Renal cortex interstitium (tissue), 15 donors: ENCODE data around the gene CDKL5. TPM values are rescaled to one million over a fixed set of nuclear protein-coding genes. Genes with fewer than 3 reads are reported as not detected.
"Not testable (repeated sequence)": the region's sequence is repeated elsewhere in the genome, so short reads cannot be mapped to it uniquely, and the experiment has no call there.

Experiments used
- DNase-seq, 11 donors: peaks; one replicate each; pipeline ENCODE4 v3.0.0-alpha.2; 2013; ENCODE audit warnings: low read depth in 9 of 11, low spot score in 4 of 11; ENCODE audit errors: extremely low read depth in 1 of 11
- long read RNA-seq, 16 experiments: transcript quantifications; one replicate each; lab custom pipeline, GENCODE V29; 2026
- polyA plus RNA-seq, 3 donors: library from polyadenylated mRNA; unstranded; fragments of 120-200 nt; gene quantifications; one replicate each; pipeline ENCODE4 v1.2.1, GENCODE V29; 2013; ENCODE audit not compliant: insufficient read length in 3 of 3

CDKL5 gene
- polyA plus RNA-seq = 10 to 100 TPM; 12.4 to 16.8 (median 15.8) TPM
- long read RNA-seq, donor 1 = 0 reads
- long read RNA-seq, donor 2 = 0 reads
- long read RNA-seq, donor 3 = 0 reads
- long read RNA-seq, donor 4, partial matches to known transcripts = 0 of 1 reads
- long read RNA-seq, donor 4, other reads (novel, unspliced or antisense) = 0 of 1 reads
- long read RNA-seq, donor 5, partial matches to known transcripts = 6 of 6 reads
- long read RNA-seq, donor 5, other reads (novel, unspliced or antisense) = 0 of 6 reads
- long read RNA-seq, donor 6, partial matches to known transcripts = 0 of 1 reads
- long read RNA-seq, donor 6, other reads (novel, unspliced or antisense) = 0 of 1 reads
- long read RNA-seq, donor 7, partial matches to known transcripts = 0 of 1 reads
- long read RNA-seq, donor 7, other reads (novel, unspliced or antisense) = 0 of 1 reads
- long read RNA-seq, donor 8 = 0 reads
- long read RNA-seq, donor 9 = 0 reads
- long read RNA-seq, donor 10 = 0 reads
- long read RNA-seq, donor 11 = 0 reads
- long read RNA-seq, donor 12 = 0 reads
- long read RNA-seq, donor 13, partial matches to known transcripts = 0 of 1 reads
- long read RNA-seq, donor 13, other reads (novel, unspliced or antisense) = 0 of 1 reads
- long read RNA-seq, donor 14 = 0 reads
- long read RNA-seq, donor 15 = 0 reads
- long read RNA-seq, donor 16, partial matches to known transcripts = 7 of 8 reads
- long read RNA-seq, donor 16, other reads (novel, unspliced or antisense) = 0 of 8 reads

DNA sequence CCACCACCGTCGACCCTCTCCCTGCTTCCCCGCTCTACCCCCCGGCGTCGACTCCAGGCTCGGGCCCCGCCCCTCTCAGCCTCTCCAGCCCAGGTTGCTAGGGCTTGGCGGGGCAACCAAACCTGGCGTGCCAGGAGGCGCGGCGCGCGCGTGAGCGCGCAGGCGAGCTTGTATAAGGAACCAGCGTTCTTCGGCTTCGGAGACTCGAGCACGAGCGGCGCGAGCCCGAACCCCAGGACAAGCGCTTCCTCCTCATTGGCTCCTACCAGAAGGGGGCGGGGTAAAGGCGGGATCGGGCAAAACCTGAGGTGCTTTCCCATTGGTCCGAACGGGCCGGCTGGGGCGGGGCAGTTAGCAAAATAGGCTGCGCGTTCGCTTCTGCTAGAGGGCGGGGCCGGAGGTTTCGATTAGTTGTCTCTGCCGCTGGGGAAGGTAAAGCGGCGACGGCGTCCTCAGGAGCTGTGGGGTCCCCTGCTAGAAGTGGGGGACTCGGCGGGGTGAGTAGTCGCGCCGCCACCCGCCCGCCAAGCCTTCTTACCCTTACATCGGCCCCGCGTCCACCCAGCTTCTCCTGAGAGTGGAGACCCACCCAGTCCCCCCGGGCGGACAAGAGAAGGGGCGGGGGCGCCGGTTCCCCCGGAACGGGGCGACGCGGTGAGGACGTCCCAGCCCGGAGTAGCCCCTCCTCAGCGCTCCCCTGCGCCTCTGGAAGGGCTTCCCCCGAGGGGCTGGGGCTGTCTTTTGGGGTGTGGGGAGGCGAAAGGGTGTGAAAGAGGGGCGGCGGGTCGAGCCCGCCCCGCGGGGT, at the start of gene CDKL5:
TSS of gene CDKL5 (plus strand) at position 410 of the 805 bp plus-strand sequence. CDS start 81,489 bp downstream, outside the sequence.
- DNase-seq = peak; percentile 87 to 95 (median 92)

DNA sequence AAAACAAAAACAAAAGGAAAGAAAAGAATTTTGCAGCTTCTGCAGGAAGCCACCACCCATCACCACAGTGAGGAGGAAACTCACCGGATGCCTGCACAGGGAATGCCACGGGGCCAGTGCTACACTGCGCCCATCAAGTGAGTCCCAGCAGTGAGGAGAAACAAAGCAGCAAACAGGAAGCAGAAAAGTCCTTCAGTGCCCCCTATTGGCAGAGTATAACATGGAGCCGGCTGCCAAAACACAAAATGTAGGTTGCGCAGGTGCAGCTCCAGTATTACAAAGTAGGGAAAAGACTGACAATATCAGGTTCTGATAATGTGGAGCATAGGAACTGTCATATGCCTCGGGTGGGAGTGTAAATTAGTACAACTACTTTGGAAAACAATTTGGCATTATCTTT, 47.6 kb upstream of the CDKL5 start:
- peak in 3 of 11 donors; percentile 2 to 13 (median 9) for DNase-seq

DNA sequence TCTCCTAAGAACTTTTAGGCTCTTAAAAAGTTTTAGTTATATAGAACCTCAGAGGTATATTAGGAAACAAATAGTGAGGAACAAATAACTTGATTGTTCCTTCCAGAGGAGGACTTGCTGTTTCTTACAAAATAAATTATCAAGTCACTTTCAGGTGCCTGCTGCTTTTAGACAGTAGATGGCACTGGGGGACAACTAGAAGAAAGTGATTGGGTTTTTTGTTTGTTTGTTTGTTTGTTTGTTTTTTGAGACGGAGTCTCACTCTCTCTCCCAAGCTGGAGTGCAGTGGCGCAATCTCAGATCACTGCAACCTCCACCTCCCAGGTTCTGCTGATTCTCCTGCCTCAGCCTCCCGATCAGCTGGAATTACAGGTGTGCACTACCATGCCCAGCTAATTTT, 35.4 kb upstream of the CDKL5 start:
- no peak for DNase-seq

DNA sequence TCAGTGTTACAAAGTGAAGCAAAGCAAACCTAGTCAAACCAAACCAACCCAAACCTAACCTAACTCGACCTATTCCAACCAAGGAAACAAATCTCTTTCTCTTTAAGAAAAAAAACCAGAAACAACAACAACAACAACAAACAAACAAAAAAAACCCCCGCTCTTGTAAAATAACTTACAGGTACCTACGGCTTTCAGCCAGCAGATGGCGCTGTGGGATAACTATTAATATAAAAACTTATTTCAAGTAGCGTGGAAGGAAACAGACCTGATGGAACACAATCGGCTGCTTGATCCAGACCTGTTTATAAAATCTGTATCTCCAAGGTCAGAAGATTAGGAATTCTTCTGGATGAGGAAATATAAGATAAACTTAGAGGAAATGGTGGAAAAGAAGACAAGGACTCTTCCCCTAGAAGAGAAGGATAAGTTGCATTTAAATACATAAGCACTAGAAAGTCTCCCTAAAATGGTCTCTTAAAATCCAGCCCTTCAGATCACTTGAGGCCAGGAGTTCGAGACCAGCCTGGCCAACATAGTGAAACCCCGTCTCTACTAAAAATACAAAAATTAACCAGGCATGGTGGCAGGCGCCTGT, 34.4 kb upstream of the CDKL5 start:
- peak in 7 of 11 donors; percentile 23 to 45 (median 26) for DNase-seq

DNA sequence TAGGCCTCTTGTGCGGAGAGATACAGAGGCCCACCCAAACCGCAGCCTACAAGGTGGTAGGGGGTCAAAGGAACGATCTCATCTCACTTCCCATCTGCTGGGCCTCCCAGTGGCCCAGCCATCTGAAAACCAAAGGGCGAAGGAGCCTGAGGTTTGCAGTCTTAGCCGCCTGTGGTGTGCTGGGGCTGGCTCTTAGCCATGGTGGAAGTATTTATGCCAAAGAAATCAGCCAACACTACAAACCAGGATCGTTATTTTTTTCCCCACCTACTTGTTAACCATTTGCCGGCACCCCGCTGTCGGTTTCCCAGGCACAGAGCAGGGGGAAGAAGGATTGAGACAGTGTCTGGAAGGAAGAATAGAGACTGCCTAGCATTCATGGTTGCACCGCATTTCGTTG, 30.9 kb upstream of the CDKL5 start:
- DNase-seq = no peak

DNA sequence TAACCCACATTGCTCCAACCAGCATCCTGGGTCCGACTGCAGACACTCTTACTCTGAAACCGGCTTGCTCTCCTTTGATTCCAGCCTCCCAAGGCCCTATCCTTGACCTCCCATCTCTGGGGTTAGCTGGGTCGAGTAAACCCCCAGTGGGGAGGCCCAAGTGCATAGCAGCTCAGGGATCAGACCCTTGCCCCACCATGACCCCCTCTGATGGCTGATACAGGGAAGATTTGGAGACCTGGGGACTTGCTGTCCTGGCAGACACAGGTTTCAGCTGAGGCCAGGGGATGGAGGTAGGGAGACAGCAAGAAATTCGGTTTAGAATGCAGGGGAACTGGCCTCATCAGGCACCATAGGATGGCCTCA, 23.6 kb upstream of the CDKL5 start:
- DNase-seq = no peak

DNA sequence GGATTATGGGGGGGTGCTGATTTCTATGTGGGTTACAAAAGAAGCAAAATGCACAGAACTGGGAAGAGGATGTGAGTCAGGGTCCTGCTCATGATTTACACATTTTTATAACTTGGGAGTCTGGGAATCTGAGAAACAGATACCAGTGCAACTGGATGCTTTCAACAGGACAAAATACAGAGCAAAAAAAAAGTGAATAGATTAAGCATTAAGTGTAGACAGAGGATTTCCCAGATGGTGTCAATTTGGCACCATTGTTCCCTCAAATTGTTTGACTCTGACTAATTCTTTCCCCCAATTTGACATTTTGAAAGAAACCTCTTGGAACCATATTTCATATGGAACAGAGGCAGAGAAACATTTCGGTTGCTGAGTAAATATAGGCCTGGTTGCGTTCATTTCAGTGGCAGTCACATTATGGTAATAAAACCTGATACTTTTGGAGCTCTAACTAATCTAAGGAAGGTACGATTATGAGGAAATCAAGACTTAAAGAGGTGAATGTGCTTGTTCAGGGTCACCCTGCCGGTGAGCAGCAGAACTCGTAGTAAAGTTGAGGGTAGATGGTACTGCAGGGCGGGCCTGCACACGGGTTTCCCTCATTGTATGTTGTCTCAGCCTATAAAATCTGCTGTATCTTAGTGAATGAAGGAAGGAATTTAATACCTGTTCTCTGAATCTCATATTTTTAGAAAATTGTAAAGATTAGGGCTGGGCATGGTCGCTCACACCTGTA, 18.7 kb upstream of the CDKL5 start:
- DNase-seq = no peak

DNA sequence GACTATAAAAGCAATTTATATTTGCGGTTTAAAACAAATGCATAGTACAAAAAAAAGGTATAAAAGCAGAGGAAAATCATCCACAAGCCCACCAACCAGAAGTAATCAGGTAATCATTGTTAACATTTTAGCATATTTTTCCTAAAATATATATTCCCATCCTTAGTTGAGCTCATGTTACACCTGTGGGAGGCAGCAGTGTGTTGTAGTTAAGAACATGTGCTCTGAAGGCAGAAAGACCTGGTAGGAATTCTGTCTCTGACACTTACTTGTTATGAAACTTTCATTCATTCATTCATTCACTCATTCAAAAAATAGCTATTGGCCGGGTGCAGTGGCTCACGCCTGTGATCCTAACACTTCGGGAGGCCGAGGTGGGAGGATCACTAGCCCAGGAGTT, 15.4 kb upstream of the CDKL5 start:
- DNase-seq = peak in 1 of 11 donors; percentile 24

DNA sequence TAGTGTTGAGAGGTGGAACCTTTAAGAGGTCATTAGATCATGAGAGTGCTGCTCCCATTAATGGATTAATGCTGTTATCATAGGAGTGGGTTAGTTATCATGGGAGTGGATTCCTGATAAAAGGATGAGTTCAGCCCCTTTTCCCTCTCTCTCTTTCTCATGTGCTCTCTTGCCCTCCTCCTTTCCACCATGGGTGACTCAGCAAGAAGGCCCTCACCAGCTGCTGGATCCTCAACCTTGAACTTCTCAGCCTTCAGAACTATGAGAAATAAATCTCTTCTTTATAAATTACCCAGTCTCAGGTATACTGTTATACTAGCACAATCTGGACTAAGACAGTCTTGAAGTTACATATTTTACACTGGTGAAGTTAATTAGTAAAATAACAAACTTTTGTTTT, 10.0 kb upstream of the CDKL5 start:
- DNase-seq = no peak

DNA sequence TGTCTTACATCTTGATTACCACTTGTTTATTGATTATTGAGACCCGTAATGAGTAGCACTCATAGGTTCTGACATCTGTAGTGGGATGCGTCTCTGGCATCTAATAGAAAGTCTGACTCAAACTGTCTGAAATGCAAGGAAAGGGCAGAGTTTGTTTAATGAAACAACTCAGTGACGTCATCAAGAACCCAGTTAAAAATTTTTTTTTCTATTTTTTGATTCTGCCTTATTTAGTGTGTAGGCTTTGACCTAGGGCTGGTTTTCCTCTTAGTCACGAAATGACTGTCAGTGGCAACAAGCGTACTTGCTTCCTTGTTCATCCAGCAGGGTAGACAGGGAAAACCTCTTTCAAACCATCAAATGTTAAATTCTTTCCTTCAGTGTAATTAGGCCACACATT, 3.1 kb upstream of the CDKL5 start:
- no peak for DNase-seq

DNA sequence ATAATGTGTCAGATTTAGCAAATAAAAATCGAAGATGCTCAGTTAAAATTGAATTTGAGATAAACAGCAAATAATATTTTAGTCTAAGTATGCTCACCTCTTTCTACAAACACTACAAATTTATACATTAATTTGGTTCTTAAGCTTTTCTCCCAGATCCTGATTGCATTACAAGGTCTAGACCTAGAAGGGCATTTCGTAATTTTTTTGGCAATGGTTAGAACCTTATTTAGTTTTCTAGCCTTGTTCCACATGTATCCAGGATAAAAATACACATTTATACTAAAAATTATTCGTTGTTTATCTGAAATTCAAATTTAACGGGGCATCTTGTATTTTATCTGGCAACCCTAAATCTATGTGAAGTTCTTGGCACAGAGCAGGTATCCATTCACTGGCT, 2.5 kb upstream of the CDKL5 start:
- no peak for DNase-seq

DNA sequence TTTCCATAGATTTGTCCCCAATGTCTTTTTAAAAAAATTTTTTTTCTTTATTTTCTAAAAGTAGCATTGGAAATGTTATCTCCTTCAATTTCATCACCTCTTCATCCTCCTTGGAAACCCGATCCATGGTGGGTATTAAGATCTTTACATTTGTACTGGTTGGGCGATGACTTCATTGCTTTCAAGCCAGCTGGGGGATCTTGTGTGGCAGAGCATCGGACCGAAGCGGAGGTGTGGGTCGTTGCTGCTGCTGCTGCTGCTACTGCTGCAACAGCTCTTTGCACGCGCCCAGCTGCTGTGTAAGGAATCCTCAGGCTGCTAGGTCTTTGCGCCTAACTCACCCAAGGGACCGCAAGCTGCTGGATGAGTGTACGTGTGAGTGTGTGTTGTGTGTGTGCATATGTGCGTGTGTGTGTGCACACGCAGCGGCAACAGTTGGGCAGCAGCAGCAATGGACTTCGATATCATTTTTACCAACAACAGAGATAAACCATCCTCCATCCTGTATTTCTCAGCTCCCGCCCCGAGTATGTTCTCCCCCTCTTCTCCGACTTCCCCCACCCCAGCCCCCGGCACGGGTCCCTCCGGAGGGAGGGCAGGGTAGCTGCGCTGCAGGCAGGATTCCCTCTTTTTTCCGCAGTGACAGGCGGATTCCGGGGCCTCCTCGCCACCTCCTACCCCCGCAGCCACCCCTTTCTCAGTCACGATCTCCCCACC, 768 bp upstream of the CDKL5 start:
- DNase-seq = peak in 6 of 11 donors; percentile 15 to 51 (median 32)

DNA sequence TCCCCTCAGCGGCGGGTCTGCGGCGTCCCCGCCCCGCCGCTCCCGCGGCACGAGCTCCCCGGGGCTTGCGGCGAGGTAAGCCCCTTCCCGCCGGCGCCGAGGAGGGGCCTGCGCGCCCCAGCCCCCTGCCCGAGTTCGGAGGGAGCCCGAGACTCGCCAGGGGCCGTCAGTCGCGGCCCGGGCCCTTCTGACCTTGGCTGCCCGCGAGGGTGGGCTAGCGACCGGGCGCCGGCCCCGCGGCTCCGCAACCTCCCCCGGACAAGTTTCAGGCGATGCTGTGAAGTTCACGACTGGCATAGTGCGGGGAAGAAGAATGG, 554 bp downstream of the CDKL5 start:
- no peak for DNase-seq

DNA sequence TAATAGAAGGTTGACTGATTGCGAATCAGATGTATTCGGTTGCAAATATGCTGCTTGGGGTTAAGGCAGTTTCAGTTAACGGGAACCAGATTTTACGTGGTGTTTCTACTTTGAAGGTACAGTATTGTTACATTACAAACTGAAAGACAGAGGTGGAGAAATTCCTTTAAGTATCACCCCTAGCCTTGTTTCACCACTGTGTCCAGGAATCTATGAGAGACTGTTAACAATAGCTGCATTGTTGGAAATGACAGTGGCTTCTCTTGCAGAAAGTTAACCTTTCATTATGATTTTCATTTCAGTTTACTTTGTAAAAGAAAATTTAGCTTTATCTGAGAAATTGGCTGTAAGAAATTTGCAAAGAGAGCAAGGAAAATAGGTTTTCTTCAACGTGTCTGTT, 2.6 kb downstream of the CDKL5 start:
- no peak for DNase-seq

DNA sequence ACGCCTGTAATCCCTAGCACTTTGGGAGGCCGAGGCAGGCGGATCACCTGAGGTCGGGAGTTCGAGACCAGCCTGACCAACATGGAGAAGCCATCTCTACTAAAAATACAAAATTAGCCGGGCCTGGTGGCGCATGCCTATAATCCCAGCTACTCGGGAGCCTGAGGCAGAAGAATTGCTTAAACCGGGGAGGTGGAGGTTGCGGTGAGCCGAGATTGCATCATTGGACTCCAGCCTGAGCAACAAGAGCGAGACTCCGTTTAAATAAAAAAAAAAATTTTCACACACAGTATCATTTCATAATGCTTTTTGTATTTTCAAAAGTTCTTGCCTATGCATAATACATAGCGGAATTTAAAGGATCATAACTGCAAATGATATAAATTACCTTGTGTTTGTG, 7.9 kb downstream of the CDKL5 start:
- not testable (repeated sequence) for DNase-seq

DNA sequence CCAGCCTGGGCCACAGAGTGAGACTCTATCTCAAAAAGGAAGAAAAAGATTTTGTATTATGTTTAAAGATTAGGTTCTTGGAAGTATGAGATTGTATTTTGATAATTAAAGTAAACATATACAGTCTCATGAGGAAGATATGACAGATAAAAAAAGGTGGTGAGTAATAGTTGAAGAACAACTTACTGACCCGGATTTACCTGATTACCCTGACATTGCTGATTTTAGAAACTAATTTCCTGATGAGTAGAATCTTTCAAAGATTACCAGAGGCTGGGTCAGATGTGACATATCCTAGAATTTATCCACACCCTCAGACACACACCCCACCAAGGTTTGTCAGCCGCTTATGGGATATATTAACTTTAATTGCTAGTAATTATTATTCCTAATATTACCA, 9.5 kb downstream of the CDKL5 start:
- no peak for DNase-seq

DNA sequence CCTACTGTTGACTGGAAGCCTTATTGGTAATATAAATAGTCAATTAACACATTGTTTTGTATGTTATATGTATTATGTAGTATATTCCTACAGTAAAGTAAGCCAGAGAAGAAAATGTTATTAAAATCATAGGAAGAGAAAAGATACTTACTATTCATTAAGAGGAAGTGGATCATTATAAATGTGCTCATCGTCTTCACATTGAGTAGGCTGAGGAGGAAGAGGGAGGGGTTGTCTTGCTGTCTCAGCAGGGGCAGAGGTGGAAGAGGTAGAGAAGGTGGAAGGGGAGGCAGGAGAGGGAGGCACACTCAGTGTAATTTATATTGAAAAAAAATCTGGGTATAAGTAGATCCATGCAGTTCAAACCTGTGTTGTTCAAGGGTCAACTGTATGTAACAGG, 10.6 kb downstream of the CDKL5 start:
- DNase-seq = no peak

DNA sequence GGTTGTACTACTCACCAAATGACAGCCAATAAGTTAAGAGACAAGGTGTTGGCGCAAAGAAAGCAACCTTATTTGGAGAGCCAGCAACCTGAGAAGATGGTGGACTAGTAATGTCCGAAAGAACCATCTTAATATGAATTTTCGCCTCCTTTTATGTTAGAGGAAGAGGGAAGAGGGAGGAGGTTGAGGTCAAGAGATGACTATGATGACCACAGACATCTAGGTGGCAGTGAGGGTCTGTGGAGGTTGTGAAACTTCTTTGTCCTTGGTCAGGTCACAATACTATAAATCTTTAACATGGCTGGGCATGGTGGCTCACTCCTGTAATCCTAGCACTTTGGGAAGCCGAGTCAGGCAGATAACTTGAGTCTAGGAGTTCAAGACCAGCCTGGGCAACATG, 15.4 kb downstream of the CDKL5 start:
- DNase-seq = no peak
